ENCODE data around the gene EEF2K. TPM values are rescaled to one million over a fixed set of nuclear protein-coding genes. Genes with fewer than 3 reads are reported as not detected.
A peak's percentile ranks its signal among the peaks of the same experiment; 100 is the strongest.

EEF2K gene
- total and polyA plus RNA-seq, 2 of the 13 experiments (the other 11 are each of a cell fraction or from before 2014, with no cell fraction given): 22.0 to 23.8 TPM

DNA sequence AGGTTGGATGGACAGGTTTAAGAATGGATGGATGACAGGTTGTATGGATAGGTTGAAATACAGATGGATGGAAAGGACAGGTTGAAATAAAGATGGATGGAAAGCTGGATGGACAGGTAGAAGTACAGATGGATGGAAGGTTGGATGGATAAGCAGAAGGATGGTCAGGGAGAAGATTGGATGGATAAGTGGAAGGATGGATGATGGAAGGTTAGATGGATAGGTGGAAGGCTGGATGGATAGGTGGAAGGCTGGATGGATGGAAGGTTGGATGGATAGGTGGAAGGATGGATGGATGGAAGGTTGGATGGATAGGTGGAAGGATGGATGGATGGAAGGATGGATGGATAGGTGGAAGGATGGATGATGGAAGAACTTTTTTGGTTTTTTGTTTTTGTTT, 44.7 kb upstream of the EEF2K start (continued):
- TF ChIP-seq, protein P1, sequence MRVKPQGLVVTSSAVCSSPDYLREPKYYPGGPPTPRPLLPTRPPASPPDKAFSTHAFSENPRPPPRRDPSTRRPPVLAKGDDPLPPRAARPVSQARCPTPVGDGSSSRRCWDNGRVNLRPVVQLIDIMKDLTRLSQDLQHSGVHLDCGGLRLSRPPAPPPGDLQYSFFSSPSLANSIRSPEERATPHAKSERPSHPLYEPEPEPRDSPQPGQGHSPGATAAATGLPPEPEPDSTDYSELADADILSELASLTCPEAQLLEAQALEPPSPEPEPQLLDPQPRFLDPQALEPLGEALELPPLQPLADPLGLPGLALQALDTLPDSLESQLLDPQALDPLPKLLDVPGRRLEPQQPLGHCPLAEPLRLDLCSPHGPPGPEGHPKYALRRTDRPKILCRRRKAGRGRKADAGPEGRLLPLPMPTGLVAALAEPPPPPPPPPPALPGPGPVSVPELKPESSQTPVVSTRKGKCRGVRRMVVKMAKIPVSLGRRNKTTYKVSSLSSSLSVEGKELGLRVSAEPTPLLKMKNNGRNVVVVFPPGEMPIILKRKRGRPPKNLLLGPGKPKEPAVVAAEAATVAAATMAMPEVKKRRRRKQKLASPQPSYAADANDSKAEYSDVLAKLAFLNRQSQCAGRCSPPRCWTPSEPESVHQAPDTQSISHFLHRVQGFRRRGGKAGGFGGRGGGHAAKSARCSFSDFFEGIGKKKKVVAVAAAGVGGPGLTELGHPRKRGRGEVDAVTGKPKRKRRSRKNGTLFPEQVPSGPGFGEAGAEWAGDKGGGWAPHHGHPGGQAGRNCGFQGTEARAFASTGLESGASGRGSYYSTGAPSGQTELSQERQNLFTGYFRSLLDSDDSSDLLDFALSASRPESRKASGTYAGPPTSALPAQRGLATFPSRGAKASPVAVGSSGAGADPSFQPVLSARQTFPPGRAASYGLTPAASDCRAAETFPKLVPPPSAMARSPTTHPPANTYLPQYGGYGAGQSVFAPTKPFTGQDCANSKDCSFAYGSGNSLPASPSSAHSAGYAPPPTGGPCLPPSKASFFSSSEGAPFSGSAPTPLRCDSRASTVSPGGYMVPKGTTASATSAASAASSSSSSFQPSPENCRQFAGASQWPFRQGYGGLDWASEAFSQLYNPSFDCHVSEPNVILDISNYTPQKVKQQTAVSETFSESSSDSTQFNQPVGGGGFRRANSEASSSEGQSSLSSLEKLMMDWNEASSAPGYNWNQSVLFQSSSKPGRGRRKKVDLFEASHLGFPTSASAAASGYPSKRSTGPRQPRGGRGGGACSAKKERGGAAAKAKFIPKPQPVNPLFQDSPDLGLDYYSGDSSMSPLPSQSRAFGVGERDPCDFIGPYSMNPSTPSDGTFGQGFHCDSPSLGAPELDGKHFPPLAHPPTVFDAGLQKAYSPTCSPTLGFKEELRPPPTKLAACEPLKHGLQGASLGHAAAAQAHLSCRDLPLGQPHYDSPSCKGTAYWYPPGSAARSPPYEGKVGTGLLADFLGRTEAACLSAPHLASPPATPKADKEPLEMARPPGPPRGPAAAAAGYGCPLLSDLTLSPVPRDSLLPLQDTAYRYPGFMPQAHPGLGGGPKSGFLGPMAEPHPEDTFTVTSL (CRISPR knock-in tag; IDR thresholded peaks at IDR 0.05; ENCODE audit: borderline replicate concordance): no peak
- TF ChIP-seq ZNF235 (CRISPR knock-in tag; IDR thresholded peaks at IDR 0.05; ENCODE audit: borderline replicate concordance) (no peak), ZXDC (CRISPR knock-in tag; IDR thresholded peaks at IDR 0.05) (no peak), CREB1 (IDR thresholded peaks at IDR 0.05) (no peak), CREB1 (CRISPR knock-in tag; IDR thresholded peaks at IDR 0.05) (no peak), ZNF615 (CRISPR knock-in tag; IDR thresholded peaks at IDR 0.05; ENCODE audit: borderline replicate concordance) (no peak), ZSCAN31 (CRISPR knock-in tag; IDR thresholded peaks at IDR 0.05; ENCODE audit: low read depth) (no peak), SKI (IDR thresholded peaks at IDR 0.05; ENCODE audit: partially characterized antibody) (no peak), XBP1 (CRISPR knock-in tag; IDR thresholded peaks at IDR 0.05) (no peak), FOXA1 (IDR thresholded peaks at IDR 0.05) (0 out of 2 replicates have a peak, but pooled peaks have one; percentile 6), FOXA1 (CRISPR knock-in tag; IDR thresholded peaks at IDR 0.05) (no peak), NONO (IDR thresholded peaks at IDR 0.05) (0 out of 2 replicates have a peak, but pooled peaks have one; percentile 9), NONO (CRISPR knock-in tag; conservative IDR thresholded peaks at IDR 0.05) (no peak), ZNF562 (CRISPR knock-in tag; IDR thresholded peaks at IDR 0.05; ENCODE audit: borderline replicate concordance) (no peak), ZFP91 (CRISPR knock-in tag; IDR thresholded peaks at IDR 0.05; ENCODE audit: borderline replicate concordance) (no peak), EHMT2 (IDR thresholded peaks at IDR 0.05; ENCODE audit: borderline replicate concordance, low read depth, low read length) (no peak), AGO2 (optimal IDR thresholded peaks at IDR 0.05; ENCODE audit: low read depth, low read length) (no peak), KLF13 (CRISPR knock-in tag; IDR thresholded peaks at IDR 0.05) (no peak), ARNT (IDR thresholded peaks at IDR 0.05) (0 out of 2 replicates have a peak, but pooled peaks have one; percentile 74)
- TF ChIP-seq, protein P2, sequence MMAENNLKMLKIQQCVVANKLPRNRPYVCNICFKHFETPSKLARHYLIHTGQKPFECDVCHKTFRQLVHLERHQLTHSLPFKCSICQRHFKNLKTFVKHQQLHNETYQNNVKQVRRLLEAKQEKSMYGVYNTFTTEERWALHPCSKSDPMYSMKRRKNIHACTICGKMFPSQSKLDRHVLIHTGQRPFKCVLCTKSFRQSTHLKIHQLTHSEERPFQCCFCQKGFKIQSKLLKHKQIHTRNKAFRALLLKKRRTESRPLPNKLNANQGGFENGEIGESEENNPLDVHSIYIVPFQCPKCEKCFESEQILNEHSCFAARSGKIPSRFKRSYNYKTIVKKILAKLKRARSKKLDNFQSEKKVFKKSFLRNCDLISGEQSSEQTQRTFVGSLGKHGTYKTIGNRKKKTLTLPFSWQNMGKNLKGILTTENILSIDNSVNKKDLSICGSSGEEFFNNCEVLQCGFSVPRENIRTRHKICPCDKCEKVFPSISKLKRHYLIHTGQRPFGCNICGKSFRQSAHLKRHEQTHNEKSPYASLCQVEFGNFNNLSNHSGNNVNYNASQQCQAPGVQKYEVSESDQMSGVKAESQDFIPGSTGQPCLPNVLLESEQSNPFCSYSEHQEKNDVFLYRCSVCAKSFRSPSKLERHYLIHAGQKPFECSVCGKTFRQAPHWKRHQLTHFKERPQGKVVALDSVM (CRISPR knock-in tag; IDR thresholded peaks at IDR 0.05): no peak

Measured in HepG2 (cell line).